Osteocyte (in vitro differentiated cells): ENCODE results near the gene TPO. TPM values are rescaled to one million over a fixed set of nuclear protein-coding genes. Genes with fewer than 3 reads are reported as not detected.

Experiments
- DNase-seq: peaks from one replicate; pipeline ENCODE4 v3.0.0; 2021; ENCODE audit warnings: mixed read lengths; ENCODE audit not compliant: unreplicated experiment; ENCODE audit errors: extremely low spot score
- H3K27ac Mint-ChIP-seq: one replicate; pipeline ENCODE4 v1.8.0; 2021; ENCODE audit warnings: mild to moderate bottlenecking, mixed read lengths; ENCODE audit not compliant: unreplicated experiment
- H3K27me3 Mint-ChIP-seq: one replicate; pipeline ENCODE4 v1.8.0; 2021; ENCODE audit warnings: mixed read lengths; ENCODE audit not compliant: unreplicated experiment
- H3K36me3 Mint-ChIP-seq: one replicate; pipeline ENCODE4 v1.8.0; 2021; ENCODE audit warnings: mixed read lengths; ENCODE audit not compliant: unreplicated experiment
- H3K4me1 Mint-ChIP-seq: one replicate; pipeline ENCODE4 v1.8.0; 2021; ENCODE audit warnings: mixed read lengths; ENCODE audit not compliant: unreplicated experiment
- H3K4me3 Mint-ChIP-seq: one replicate; pipeline ENCODE4 v1.8.0; 2021; ENCODE audit warnings: mild to moderate bottlenecking, moderate library complexity, mixed read lengths; ENCODE audit not compliant: unreplicated experiment
- H3K9me3 Mint-ChIP-seq: one replicate; pipeline ENCODE4 v1.8.0; 2021; ENCODE audit warnings: mixed read lengths; ENCODE audit not compliant: unreplicated experiment
- CTCF ChIP-seq: fragments of 200-600 bp; sonication (generic); IDR thresholded peaks from 2 replicates; pipeline ENCODE4 v1.5.0; 2021; ENCODE audit warnings: antibody characterized with exemption, mild to moderate bottlenecking, moderate library complexity
- total RNA-seq: library from RNA; stranded (reverse); gene quantifications from 2 replicates; pipeline ENCODE4 v1.2.1, GENCODE V29; 2021

Gene TPO
- total RNA-seq, 1 donor from 2014 or later = not detected

DNA sequence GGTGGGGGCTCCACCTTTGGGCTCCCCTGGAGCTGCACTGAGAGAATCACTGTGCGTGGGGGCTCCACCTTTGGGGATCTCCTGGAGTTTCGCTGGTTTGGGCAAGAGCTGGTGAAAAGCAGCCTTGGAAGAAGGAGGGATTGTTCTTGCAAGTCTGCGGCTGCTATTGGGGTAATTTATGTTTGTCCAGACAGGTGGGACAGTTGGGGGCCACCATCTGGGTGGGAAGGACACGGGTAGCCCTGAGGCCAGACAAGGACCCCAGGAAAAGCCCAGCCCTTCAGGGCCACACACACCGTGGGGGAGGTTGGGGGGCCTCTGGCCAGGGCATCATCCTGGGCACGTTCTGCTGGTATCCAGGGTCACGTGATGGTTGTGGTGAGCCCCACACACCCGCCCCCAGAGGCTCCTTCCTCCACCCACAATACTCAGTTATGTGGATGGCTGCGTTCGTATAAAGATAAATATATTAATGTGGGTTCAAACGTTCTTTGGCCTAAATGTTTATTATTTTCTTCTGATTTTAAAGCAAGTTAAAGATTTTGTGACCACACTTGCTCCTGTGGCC, 47.7 kb downstream of the TPO start:
- H3K36me3 Mint-ChIP-seq = no peaks in the 10 kb centered on the region

DNA sequence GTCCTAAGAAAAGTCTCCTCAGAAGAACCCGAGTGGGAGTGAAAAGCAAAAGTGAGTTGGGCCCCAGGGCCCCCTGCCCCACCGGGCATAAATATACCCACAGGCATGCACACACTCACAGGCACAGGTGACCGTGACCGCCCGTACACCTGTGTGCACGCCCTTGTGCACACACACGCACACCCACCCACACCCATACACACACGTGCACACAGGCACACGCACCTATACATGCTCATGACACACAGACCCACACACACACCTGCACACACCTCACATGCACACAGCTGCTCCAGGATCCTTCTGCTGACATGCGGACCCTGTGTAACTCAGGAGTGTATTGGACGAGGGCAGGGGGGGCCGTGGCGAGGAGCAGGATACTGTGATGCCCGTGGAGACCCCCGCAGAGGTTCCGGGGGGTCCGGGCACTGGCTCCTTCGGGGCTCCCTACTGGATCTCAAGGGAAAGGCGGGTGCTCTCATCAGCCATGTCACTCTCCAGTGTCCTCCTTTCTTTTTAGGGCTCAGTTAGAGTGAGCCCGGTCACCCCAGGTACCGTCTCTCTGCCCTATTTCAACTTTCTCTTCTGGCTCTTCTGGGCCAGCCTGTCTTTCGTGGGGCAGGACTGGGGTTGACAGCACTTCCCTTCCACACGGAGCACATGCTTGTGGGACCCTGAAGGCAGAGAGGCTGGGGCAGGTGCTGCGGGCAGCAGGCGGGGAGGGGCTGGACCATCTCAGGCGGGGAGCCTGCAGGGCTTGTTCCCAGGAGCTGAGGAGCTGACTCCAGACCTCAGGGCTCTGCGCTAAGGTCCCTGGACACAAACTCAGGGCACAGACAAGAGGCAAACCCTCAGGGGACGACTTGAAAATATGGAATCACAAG, 48.5 kb downstream of the TPO start:
- Mint-ChIP-seq H3K36me3 (no peaks in the 10 kb centered on the region), H3K27ac (no peak overlapping the region), H3K9me3 (no peaks in the 10 kb centered on the region), H3K4me1 (no peaks in the 10 kb centered on the region), H3K4me3 (no peak overlapping the region), H3K27me3 (peaks cover under 1% of the 10 kb centered on the region)
- no peak for TF ChIP-seq CTCF
- no peak for DNase-seq

More for the DNA sequence above, 47.7 kb downstream of the TPO start:
- TF ChIP-seq CTCF = no peak
- H3K4me1 Mint-ChIP-seq = no peaks in the 10 kb centered on the region
- H3K4me3 Mint-ChIP-seq = no peak overlapping the region
- H3K9me3 Mint-ChIP-seq = no peaks in the 10 kb centered on the region
- no peaks in the 10 kb centered on the region for H3K27me3 Mint-ChIP-seq
- DNase-seq = no peak
- no peak overlapping the region for H3K27ac Mint-ChIP-seq

GRCh38 chr2:1462994-1463393, 49.7 kb downstream of the TPO start:
- no peaks in the 10 kb centered on the region for H3K4me1 Mint-ChIP-seq
- DNase-seq = no peak
- H3K27ac Mint-ChIP-seq = no peak overlapping the region
- H3K9me3 Mint-ChIP-seq = no peaks in the 10 kb centered on the region
- H3K27me3 Mint-ChIP-seq = peaks cover 2% of the 10 kb centered on the region
- no peak for TF ChIP-seq CTCF
- no peak overlapping the region for H3K4me3 Mint-ChIP-seq
- no peaks in the 10 kb centered on the region for H3K36me3 Mint-ChIP-seq

GRCh38 chr2:1472350-1472749, 59.1 kb downstream of the TPO start:
- no peak for TF ChIP-seq CTCF
- no peaks in the 10 kb centered on the region for H3K9me3 Mint-ChIP-seq
- no peaks in the 10 kb centered on the region for H3K4me1 Mint-ChIP-seq
- H3K36me3 Mint-ChIP-seq = no peaks in the 10 kb centered on the region
- H3K27ac Mint-ChIP-seq = no peak overlapping the region
- DNase-seq = no peak
- H3K27me3 Mint-ChIP-seq = no peaks in the 10 kb centered on the region
- H3K4me3 Mint-ChIP-seq = no peak overlapping the region

DNA sequence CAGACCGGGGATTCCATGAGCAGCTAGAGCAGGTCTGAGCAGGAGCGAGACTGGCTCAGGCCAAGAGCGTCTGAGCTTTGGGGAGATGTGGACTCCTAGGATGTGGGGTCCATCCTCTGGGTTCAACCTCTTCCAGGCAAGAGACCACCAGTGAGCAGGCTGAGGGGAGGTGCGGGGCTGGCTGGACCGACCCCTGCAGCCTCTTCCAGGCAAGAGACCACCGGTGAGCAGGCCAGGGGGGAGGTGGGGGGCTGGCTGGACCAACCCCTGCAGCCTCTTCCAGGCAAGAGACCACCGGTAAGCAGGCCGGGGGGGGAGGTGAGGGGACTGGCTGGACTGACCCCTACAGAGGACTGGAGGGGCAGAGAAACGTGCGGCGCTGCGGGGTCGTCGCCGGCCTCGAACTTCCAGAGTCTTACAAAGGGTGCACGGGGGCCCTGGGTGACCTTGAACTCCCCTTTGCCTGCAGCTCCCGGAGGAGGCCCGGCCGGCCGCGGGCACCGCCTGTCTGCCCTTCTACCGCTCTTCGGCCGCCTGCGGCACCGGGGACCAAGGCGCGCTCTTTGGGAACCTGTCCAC, 63.4 kb downstream of the TPO start:
- Mint-ChIP-seq H3K4me1 (no peaks in the 10 kb centered on the region), H3K4me3 (no peak overlapping the region), H3K27me3 (no peaks in the 10 kb centered on the region), H3K27ac (no peak overlapping the region), H3K36me3 (no peaks in the 10 kb centered on the region), H3K9me3 (no peaks in the 10 kb centered on the region)
- no peak for DNase-seq
- no peak for TF ChIP-seq CTCF
